Esophagus squamous epithelium (tissue), 4 donors: ENCODE measurements around the gene HMGN1.

Experiments
- CTCF ChIP-seq, 6 experiments: fragments of 450-650 bp in 4 of 6; fragments of 200-600 bp in 2 of 6; sonication (generic) in 2 of 6; IDR thresholded peaks; one replicate each; pipeline ENCODE4 v1.5.1; 2016 to 2019; ENCODE audit warnings: antibody characterized with exemption in 6 of 6, mild to moderate bottlenecking in 4 of 6, moderate library complexity in 4 of 6
- POLR2A ChIP-seq, 4 donors: fragments of 450-650 bp; IDR thresholded peaks; one replicate each; pipeline ENCODE4 v1.6.1; 2017; ENCODE audit warnings: antibody characterized with exemption in 4 of 4, mild to moderate bottlenecking in 4 of 4, moderate library complexity in 3 of 4

- no peak for TF ChIP-seq POLR2A (IDR thresholded peaks at IDR 0.05)
- TF ChIP-seq CTCF (IDR thresholded peaks at IDR 0.05): no peak
Measured at GRCh38 chr21:39381009-39381408, 32.1 kb upstream of the HMGN1 start.
